ENCODE measurements around the gene MYRIP.

The MYRIP gene

DNA sequence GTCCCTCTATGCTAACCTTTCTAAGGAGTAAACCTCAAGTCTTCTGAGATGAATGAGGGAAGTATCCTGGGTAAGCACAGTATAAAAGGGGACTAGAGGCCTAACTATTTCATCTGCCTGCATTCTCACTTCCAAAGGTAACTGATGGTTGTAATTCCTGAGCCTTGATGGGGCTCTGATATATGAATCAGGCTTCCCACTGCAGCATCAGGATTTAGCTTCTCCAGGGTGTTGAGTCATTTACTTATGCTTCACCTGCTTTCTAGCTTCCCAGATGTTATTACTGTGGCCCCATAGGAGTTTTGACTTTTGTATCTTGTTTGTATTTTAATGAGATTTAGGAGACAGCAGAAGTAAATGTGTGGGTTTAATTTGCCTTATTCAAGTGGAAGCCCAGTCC is 292.8 kb downstream of the MYRIP start:
- Histone ChIP-seq H3K9me3 (ENCODE audit: control insufficient read depth, insufficient read depth, low read depth, low read length) (no peaks in the 10 kb centered on the region), H3K4me3 (ENCODE audit: low read depth, low read length) (no peak overlapping the region), H3K27ac (ENCODE audit: low read depth, low read length) (no peak overlapping the region), H3K36me3 (ENCODE audit: control insufficient read depth, insufficient read depth, low read length) (no peaks in the 10 kb centered on the region), H3K9ac (ENCODE audit: low read length) (no peak overlapping the region), H3K27me3 (ENCODE audit: control insufficient read depth, insufficient read depth, low read length) (no peaks in the 10 kb centered on the region), H3K4me1 (ENCODE audit: control insufficient read depth, insufficient read depth, low read length) (no peaks in the 10 kb centered on the region)

DNA sequence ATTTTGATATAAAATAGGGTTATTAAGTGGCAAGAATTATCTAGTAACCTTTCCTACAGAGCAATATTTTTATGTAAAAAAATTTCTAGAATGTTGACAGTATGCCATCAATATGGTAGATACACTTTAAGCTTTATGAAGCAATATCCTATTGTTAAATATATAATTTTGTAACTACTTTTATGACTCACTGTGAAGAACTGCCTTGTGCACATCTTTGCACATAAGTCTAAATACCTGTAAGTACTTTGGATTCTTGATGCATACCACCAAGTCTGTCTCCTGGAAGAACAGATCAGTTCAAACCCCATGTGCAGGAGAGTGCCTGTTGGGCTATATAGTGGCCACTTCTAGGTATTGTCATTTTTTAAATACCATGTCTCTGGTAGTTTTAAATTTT is 294.4 kb downstream of the MYRIP start:
- Histone ChIP-seq H3K9ac (ENCODE audit: low read length) (no peak overlapping the region), H3K36me3 (ENCODE audit: control insufficient read depth, insufficient read depth, low read length) (no peaks in the 10 kb centered on the region), H3K9me3 (ENCODE audit: control insufficient read depth, insufficient read depth, low read depth, low read length) (no peaks in the 10 kb centered on the region), H3K4me1 (ENCODE audit: control insufficient read depth, insufficient read depth, low read length) (peaks cover 6% of the 10 kb centered on the region), H3K4me3 (ENCODE audit: low read depth, low read length) (no peak overlapping the region), H3K27me3 (ENCODE audit: control insufficient read depth, insufficient read depth, low read length) (no peaks in the 10 kb centered on the region), H3K27ac (ENCODE audit: low read depth, low read length) (no peak overlapping the region)

GRCh38 chr3:40104441-40104840 is 295.0 kb downstream of the MYRIP start:
- Histone ChIP-seq H3K9me3 (ENCODE audit: control insufficient read depth, insufficient read depth, low read depth, low read length) (no peaks in the 10 kb centered on the region), H3K9ac (ENCODE audit: low read length) (no peak overlapping the region), H3K27ac (ENCODE audit: low read depth, low read length) (no peak overlapping the region), H3K4me3 (ENCODE audit: low read depth, low read length) (no peak overlapping the region), H3K4me1 (ENCODE audit: control insufficient read depth, insufficient read depth, low read length) (peaks cover 6% of the 10 kb centered on the region), H3K36me3 (ENCODE audit: control insufficient read depth, insufficient read depth, low read length) (no peaks in the 10 kb centered on the region), H3K27me3 (ENCODE audit: control insufficient read depth, insufficient read depth, low read length) (no peaks in the 10 kb centered on the region)

DNA sequence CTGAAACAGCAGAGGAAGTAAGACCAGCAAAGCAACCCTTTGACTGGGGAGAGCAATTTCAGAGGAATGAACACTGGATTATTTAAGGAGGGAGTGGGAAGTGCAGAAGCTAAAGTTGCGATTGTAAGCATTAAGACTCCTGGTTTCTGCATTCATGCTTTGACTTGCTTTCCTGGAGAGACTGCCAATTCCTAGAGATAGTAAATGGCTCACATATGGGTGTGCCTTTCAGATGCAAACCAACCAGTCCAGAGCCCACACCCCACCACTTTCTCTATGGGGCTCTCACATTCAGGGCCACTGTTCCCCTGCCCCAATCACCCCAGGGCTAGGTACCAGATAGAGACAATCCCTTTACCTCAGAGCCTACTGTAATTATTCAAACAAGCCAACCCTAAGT is 299.2 kb downstream of the MYRIP start:
- Histone ChIP-seq H3K36me3 (ENCODE audit: control insufficient read depth, insufficient read depth, low read length) (no peaks in the 10 kb centered on the region), H3K4me1 (ENCODE audit: control insufficient read depth, insufficient read depth, low read length) (peaks cover 15% of the 10 kb centered on the region), H3K27me3 (ENCODE audit: control insufficient read depth, insufficient read depth, low read length) (no peaks in the 10 kb centered on the region), H3K9me3 (ENCODE audit: control insufficient read depth, insufficient read depth, low read depth, low read length) (no peaks in the 10 kb centered on the region), H3K4me3 (ENCODE audit: low read depth, low read length) (no peak overlapping the region), H3K9ac (ENCODE audit: low read length) (no peak overlapping the region), H3K27ac (ENCODE audit: low read depth, low read length) (no peak overlapping the region)

DNA sequence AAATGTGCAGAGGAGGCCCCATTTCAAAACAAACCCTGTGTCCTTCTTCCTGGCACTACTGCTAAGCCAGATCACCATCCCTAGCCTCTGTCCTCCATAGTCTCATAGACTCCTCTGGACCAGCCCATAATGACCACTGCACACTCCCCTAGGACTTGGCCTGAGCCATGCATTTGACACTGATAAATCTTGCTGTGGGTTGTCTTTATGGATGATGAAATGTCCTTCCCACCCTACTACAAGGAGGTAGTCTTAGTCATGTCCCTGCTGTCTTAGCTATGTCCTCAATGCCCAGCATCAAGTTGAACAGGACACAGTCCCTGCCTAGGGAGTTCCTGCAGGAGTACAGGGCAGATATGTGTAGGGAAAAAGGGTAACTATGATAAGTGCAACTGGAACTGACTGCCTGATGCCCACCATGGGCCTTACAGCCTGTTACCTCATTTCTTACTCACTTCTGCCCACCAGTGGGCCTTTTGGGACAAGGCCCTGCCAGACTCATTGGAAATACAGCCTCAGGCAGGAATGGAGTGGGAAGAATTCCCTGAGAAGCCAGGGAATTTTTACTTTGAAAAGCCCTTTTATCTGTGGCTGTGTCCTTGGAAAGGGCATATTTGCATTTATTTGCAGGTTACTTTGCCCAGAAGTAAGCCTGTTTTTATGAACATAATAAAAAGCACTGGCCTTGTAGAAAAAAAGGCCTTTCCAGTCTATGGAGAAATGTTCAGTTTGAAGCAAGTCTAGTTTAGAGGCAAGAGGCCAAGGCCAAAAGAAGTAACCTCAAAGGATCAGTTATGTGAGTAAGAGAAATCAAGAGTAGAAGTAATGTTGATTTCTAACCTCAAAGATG is 300.5 kb downstream of the MYRIP start:
- no peaks in the 10 kb centered on the region for H3K9me3 ChIP-seq (ENCODE audit: control insufficient read depth, insufficient read depth, low read depth, low read length)
- no peaks in the 10 kb centered on the region for H3K36me3 ChIP-seq (ENCODE audit: control insufficient read depth, insufficient read depth, low read length)
- H3K9ac ChIP-seq (ENCODE audit: low read length): no peak overlapping the region
- H3K27me3 ChIP-seq (ENCODE audit: control insufficient read depth, insufficient read depth, low read length): no peaks in the 10 kb centered on the region
- peaks cover 15% of the 10 kb centered on the region for H3K4me1 ChIP-seq (ENCODE audit: control insufficient read depth, insufficient read depth, low read length)
- no peak overlapping the region for H3K27ac ChIP-seq (ENCODE audit: low read depth, low read length)
- H3K4me3 ChIP-seq (ENCODE audit: low read depth, low read length): no peak overlapping the region

GRCh38 chr3:40116478-40117177 is 307.2 kb downstream of the MYRIP start:
- Histone ChIP-seq H3K27ac (ENCODE audit: low read depth, low read length) (no peak overlapping the region), H3K9ac (ENCODE audit: low read length) (no peak overlapping the region), H3K27me3 (ENCODE audit: control insufficient read depth, insufficient read depth, low read length) (no peaks in the 10 kb centered on the region), H3K4me3 (ENCODE audit: low read depth, low read length) (no peak overlapping the region), H3K4me1 (ENCODE audit: control insufficient read depth, insufficient read depth, low read length) (no peaks in the 10 kb centered on the region), H3K36me3 (ENCODE audit: control insufficient read depth, insufficient read depth, low read length) (no peaks in the 10 kb centered on the region), H3K9me3 (ENCODE audit: control insufficient read depth, insufficient read depth, low read depth, low read length) (no peaks in the 10 kb centered on the region)

DNA sequence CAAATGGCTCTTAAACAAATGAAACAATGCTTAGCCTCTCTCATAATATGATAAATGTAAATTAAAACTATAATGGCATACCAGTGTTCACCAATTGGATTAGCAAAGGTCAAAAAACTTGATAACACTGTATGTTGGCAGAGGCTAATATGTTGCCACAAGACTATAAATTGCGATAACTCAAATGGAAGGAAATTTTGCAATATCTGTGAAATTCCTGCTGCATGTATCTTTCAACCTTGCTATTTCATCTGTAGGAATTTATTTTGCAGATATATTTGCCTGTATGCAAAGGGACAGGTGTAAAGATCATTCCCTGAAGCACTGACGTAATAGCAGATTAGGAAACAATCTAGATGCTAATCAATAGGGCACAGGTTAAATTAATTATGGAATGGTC is 308.7 kb downstream of the MYRIP start:
- no peaks in the 10 kb centered on the region for H3K4me1 ChIP-seq (ENCODE audit: control insufficient read depth, insufficient read depth, low read length)
- H3K4me3 ChIP-seq (ENCODE audit: low read depth, low read length): no peak overlapping the region
- H3K9ac ChIP-seq (ENCODE audit: low read length): no peak overlapping the region
- no peaks in the 10 kb centered on the region for H3K27me3 ChIP-seq (ENCODE audit: control insufficient read depth, insufficient read depth, low read length)
- no peak overlapping the region for H3K27ac ChIP-seq (ENCODE audit: low read depth, low read length)
- H3K9me3 ChIP-seq (ENCODE audit: control insufficient read depth, insufficient read depth, low read depth, low read length): no peaks in the 10 kb centered on the region
- H3K36me3 ChIP-seq (ENCODE audit: control insufficient read depth, insufficient read depth, low read length): no peaks in the 10 kb centered on the region

GRCh38 chr3:40120067-40120692 is 310.8 kb downstream of the MYRIP start:
- Histone ChIP-seq H3K4me1 (ENCODE audit: control insufficient read depth, insufficient read depth, low read length) (no peaks in the 10 kb centered on the region), H3K4me3 (ENCODE audit: low read depth, low read length) (no peak overlapping the region), H3K9ac (ENCODE audit: low read length) (no peak overlapping the region), H3K27me3 (ENCODE audit: control insufficient read depth, insufficient read depth, low read length) (no peaks in the 10 kb centered on the region), H3K36me3 (ENCODE audit: control insufficient read depth, insufficient read depth, low read length) (no peaks in the 10 kb centered on the region), H3K9me3 (ENCODE audit: control insufficient read depth, insufficient read depth, low read depth, low read length) (no peaks in the 10 kb centered on the region), H3K27ac (ENCODE audit: low read depth, low read length) (no peak overlapping the region)

DNA sequence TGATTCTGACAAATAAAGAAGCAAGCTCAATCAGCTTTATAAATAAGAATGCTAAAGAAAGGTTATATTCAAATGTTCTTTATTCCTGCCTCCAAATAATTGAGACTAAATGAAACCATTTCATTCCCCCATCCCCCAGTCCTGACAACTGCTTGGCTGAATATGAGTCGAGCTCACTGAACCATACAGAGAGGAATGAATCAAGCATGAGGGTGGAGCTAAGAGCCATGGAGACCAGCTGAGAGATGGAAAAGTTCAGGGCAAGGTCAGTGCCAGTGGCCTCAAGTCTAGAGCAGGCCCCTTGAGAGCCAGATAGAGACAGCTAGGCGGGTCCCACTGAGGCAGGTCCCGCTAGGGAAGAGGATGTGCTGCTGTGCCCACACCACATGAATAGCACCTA is 311.4 kb downstream of the MYRIP start:
- Histone ChIP-seq H3K9ac (ENCODE audit: low read length) (no peak overlapping the region), H3K4me1 (ENCODE audit: control insufficient read depth, insufficient read depth, low read length) (no peaks in the 10 kb centered on the region), H3K27ac (ENCODE audit: low read depth, low read length) (no peak overlapping the region), H3K36me3 (ENCODE audit: control insufficient read depth, insufficient read depth, low read length) (no peaks in the 10 kb centered on the region), H3K27me3 (ENCODE audit: control insufficient read depth, insufficient read depth, low read length) (no peaks in the 10 kb centered on the region), H3K4me3 (ENCODE audit: low read depth, low read length) (no peak overlapping the region), H3K9me3 (ENCODE audit: control insufficient read depth, insufficient read depth, low read depth, low read length) (no peaks in the 10 kb centered on the region)

- Histone ChIP-seq H3K9ac (ENCODE audit: low read length) (no peak overlapping the region), H3K27ac (ENCODE audit: low read depth, low read length) (no peak overlapping the region), H3K4me1 (ENCODE audit: control insufficient read depth, insufficient read depth, low read length) (no peaks in the 10 kb centered on the region), H3K27me3 (ENCODE audit: control insufficient read depth, insufficient read depth, low read length) (no peaks in the 10 kb centered on the region), H3K36me3 (ENCODE audit: control insufficient read depth, insufficient read depth, low read length) (no peaks in the 10 kb centered on the region), H3K4me3 (ENCODE audit: low read depth, low read length) (no peak overlapping the region), H3K9me3 (ENCODE audit: control insufficient read depth, insufficient read depth, low read depth, low read length) (no peaks in the 10 kb centered on the region)
Measured at GRCh38 chr3:40124918-40125317, 315.5 kb downstream of the MYRIP start.

DNA sequence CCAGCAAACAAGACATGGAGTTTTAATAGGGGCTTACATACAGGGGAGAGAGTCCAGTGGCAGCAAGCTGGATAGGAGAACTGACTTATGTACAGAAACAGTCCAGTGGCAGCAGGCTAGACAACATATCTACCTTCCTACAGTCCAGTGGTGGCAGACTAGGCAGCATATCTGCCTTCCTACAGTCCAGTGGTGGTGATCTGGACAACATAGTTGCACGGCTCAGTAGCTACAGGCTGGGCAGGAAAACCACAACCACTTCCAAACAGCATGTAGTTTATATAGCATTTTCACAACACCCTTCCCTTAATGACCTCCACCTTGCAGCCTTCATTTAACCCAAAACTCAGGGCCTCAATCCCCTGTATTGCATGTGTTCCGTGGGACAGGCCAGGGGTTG is 318.8 kb downstream of the MYRIP start:
- H3K27ac ChIP-seq (ENCODE audit: low read depth, low read length): no peak overlapping the region
- no peak overlapping the region for H3K9ac ChIP-seq (ENCODE audit: low read length)
- H3K27me3 ChIP-seq (ENCODE audit: control insufficient read depth, insufficient read depth, low read length): no peaks in the 10 kb centered on the region
- H3K4me3 ChIP-seq (ENCODE audit: low read depth, low read length): no peak overlapping the region
- H3K9me3 ChIP-seq (ENCODE audit: control insufficient read depth, insufficient read depth, low read depth, low read length): peaks cover 4% of the 10 kb centered on the region; the same call in 1 of the 2 replicates
- no peaks in the 10 kb centered on the region for H3K36me3 ChIP-seq (ENCODE audit: control insufficient read depth, insufficient read depth, low read length)
- no peaks in the 10 kb centered on the region for H3K4me1 ChIP-seq (ENCODE audit: control insufficient read depth, insufficient read depth, low read length)

All from HUES6 (cell line).